ENCODE data around the gene ZNF428. TPM values are rescaled to one million over a fixed set of nuclear protein-coding genes. Genes with fewer than 3 reads are reported as not detected.
A peak's percentile ranks its signal among the peaks of the same experiment; 100 is the strongest.

ZNF428 gene, protein sequence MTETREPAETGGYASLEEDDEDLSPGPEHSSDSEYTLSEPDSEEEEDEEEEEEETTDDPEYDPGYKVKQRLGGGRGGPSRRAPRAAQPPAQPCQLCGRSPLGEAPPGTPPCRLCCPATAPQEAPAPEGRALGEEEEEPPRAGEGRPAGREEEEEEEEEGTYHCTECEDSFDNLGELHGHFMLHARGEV
- total RNA-seq: 10 to 100 TPM in 1 of 2 experiments, 1 to 10 TPM in 1; 9.0 to 10.1 TPM

DNA sequence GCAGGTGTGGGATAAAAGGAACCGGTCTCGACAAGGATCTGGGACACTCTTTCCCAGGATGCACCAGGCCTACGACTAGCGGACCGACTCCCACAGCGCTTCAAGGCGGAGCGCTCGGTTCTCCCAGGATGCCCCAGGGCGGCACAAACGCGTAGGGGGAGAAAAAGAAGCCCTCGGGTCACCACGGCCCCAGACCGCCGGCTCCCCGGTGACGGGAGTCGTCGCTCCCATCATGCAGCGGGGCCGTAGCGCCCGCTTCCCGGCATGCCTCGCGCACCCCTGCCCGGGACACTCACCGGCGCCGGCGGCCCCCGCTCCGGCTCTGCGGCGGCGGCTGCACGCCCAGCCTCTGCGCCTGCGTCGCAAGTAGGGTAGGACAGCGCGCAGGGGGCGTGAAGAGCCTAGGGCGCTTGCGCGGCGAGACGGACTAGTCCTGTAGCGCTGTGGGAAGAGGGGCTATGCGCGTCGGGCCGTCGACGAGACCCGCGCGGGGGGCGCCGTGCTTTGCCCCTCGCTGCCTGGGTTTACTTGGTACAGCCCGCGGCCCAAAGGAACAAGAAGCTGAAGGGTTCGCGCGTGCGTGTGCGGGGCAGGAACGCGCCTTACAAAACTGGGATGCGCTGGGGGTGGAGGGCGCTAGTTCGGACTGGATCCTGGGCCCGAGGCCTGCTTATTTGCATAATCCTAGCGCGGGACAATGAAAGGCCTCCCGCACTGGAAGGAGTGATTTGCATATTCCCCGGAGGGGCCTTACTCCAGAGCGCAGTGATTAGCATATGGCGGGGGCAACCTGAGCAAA, at the start of gene ZNF428:
ZNF428 (minus strand) TSS at position 368 of the 799 bp plus-strand sequence. CDS start 5,325 bp downstream, outside the sequence.
- POLR2A ChIA-PET: no interaction called here

GRCh38 chr19:43668406-43669109, 49.1 kb upstream of the ZNF428 start:
- Mint-ChIP-seq H3K36me3 (ENCODE audit: low read depth) (peaks cover 23% of the 10 kb centered on the region), H3K27me3 (no peaks in the 10 kb centered on the region), H3K4me1 (peaks cover 42% of the 10 kb centered on the region), H3K9me3 (ENCODE audit: low read depth) (no peaks in the 10 kb centered on the region), H3K27ac (peak overlapping the region; percentile 90), H3K4me3 (peak overlapping the region; percentile 85)
- ATAC-seq (peak; percentile 86), DNase-seq (peak; percentile 99)
- POLR2A ChIA-PET: interaction anchor here (0.6 to 1.7 kb wide), 6 partner anchors 33 to 205 kb away, joined by 3 to 14 read pairs (median 8); partner anchors contain the start of genes IRGQ, SMG9 and ZNF576
- intact Hi-C loops (cut with DNase I, micrococcal nuclease): loop anchor here (1.0 to 2.0 kb wide), 17 partner anchors 29 to 1078 kb away; partner anchors contain the start of genes PHLDB3 (in 2 of the 2), SMG9 (in 2 of the 2), ZNF575 (in 2 of the 2) and CADM4 (in 1 of the 2)
- CTCF ChIA-PET: interaction anchor here (0.5 to 1.4 kb wide), 31 partner anchors 15 to 222 kb away, joined by 3 to 20 read pairs (median 4); partner anchors contain the start of genes IRGC, IRGQ, LYPD3 and PHLDB3

More for the DNA sequence above, at the start of gene ZNF428:
- Mint-ChIP-seq H3K27ac (peak within 1 kb of the TSS; percentile 99), H3K4me3 (peak within 1 kb of the TSS; percentile 94), H3K9me3 (ENCODE audit: low read depth) (no peaks in the 10 kb centered on the region), H3K4me1 (peaks cover 17% of the 10 kb centered on the region), H3K36me3 (ENCODE audit: low read depth) (no peaks in the 10 kb centered on the region), H3K27me3 (no peaks in the 10 kb centered on the region)
- intact Hi-C loops (cut with DNase I, micrococcal nuclease): loop anchor here (1.0 to 2.0 kb wide), 9 partner anchors 20 to 156 kb away; partner anchors contain the start of genes IRGQ (in 2 of the 2), PINLYP (in 2 of the 2), XRCC1 (in 2 of the 2) and ZNF576 (in 2 of the 2)
- CTCF ChIA-PET: no interaction called here
- DNase-seq (peak; percentile 94), ATAC-seq (peak; percentile 92)

DNA sequence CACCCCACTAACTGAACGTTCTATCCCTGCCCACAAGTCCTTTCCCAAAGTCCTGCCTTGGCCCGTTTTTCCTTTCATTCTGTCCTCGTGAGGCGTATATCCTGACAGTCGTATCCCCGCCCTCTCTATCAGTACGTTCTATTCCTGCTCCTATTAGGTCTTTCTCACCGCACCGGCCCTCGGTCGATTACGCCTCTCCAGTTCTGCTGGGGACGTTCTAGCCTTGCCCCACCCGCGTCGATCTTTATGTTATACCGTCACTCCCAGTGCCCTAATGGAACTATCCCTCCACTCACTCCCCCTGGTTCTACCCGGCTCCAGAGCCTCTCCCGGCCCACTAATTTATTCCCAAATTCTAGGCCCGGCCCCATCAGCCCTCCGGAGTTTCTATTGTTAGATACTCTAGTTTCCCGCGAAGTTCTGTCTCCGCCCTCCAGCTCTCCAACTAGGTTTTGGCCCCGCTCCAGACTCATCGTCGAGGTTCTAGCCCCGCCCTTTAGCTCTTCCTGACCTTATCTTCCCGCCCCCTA, 48.5 kb upstream of the ZNF428 start:
- Mint-ChIP-seq H3K27me3 (no peaks in the 10 kb centered on the region), H3K4me3 (peak overlapping the region; percentile 85), H3K36me3 (ENCODE audit: low read depth) (peaks cover 23% of the 10 kb centered on the region), H3K9me3 (ENCODE audit: low read depth) (no peaks in the 10 kb centered on the region), H3K4me1 (peaks cover 42% of the 10 kb centered on the region), H3K27ac (peak overlapping the region; percentile 90)
- ChIA-PET CTCF (interaction anchor here (0.7 to 1.4 kb wide), 30 partner anchors 14 to 221 kb away, joined by 3 to 20 read pairs (median 4); partner anchors contain the start of genes IRGC, IRGQ, LYPD3 and PHLDB3), POLR2A (interaction anchor here (0.6 to 1.7 kb wide), 6 partner anchors 34 to 205 kb away, joined by 3 to 14 read pairs (median 8); partner anchors contain the start of genes IRGQ, SMG9 and ZNF576)
- no peak for DNase-seq
- intact Hi-C loops (cut with DNase I, micrococcal nuclease): loop anchor here (1.0 to 2.0 kb wide), 16 partner anchors 29 to 1079 kb away; partner anchors contain the start of genes PHLDB3 (in 2 of the 2), SMG9 (in 2 of the 2), ZNF575 (in 2 of the 2) and CADM4 (in 1 of the 2)
- no peak for ATAC-seq

DNA sequence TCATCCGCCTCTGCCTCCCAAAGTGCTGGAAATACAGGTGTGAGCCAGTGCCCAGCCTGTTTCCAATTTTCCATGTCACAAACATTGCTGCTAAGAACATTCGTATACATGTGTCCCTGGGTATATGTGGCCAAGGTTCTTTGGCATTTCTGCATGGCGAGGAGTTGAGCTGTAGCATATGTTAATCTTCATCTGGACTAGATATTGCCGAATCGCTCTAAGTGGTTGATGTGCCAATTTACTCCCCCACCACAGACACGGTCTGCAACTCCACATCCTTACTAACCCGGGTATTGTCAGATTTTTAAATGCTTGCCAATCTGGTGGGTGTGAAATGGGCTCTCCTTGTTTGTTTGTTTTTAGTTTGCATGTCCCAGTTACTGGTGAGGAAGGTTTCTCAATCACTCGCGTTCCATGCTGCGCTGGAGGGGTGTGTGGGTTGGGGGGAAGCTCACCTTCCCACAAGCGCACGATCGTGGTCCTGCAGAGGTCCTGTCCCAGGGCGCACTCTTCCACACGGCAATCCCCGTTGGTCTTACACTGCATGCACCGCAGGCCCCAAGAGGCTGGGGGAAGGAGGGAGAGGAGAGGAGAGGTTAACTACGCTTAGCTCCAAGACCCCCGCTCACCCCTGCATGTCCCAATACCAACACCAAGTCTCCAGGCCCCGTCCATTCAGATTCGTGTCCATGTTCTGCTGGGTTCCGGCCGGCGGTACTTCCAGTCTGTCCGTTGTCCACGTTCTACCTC, 47.9 kb upstream of the ZNF428 start:
- no peak for DNase-seq
- ChIA-PET CTCF (interaction anchor here (0.7 to 1.4 kb wide), 3 partner anchors 13 to 143 kb away, joined by 3 to 12 read pairs (median 4); no protein-coding TSS in a partner anchor), POLR2A (interaction anchor here (1.7 kb wide), 1 partner anchor 204 kb away, joined by 10 read pairs; no protein-coding TSS in a partner anchor)
- H3K9me3 Mint-ChIP-seq (ENCODE audit: low read depth): no peaks in the 10 kb centered on the region
- no peaks in the 10 kb centered on the region for H3K27me3 Mint-ChIP-seq
- H3K27ac Mint-ChIP-seq: peak overlapping the region; percentile 90
- H3K4me1 Mint-ChIP-seq: peaks cover 42% of the 10 kb centered on the region
- intact Hi-C loops (cut with DNase I, micrococcal nuclease): no loop called here
- H3K4me3 Mint-ChIP-seq: peak overlapping the region; percentile 85
- peaks cover 24% of the 10 kb centered on the region for H3K36me3 Mint-ChIP-seq (ENCODE audit: low read depth)
- no peak for ATAC-seq

DNA sequence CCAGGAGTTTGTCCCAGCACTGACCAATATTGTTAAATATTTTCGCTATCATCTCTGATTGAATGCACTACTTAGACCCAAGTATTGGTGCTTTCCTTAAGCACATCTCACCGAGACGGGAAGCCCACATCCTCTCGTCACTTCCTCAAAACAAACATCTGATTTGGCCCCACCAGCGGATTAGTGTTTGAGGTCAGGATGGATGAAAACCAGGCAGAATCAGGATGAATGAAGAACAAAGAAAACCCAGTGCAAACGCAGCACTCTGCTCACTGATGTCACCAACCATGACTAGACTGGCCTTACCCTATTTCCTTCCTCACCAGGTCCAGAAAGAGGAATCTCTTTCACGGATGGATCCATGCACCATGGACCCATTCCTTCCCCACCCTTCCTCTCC, 44.6 kb upstream of the ZNF428 start:
- Mint-ChIP-seq H3K27me3 (no peaks in the 10 kb centered on the region), H3K27ac (peak overlapping the region; percentile 45), H3K4me3 (no peak overlapping the region), H3K4me1 (peaks cover 33% of the 10 kb centered on the region), H3K9me3 (ENCODE audit: low read depth) (peaks cover 5% of the 10 kb centered on the region), H3K36me3 (ENCODE audit: low read depth) (peaks cover 33% of the 10 kb centered on the region)
- intact Hi-C loops (cut with DNase I, micrococcal nuclease): no loop called here
- ChIA-PET POLR2A (no interaction called here), CTCF (interaction anchor here (0.6 kb wide), 1 partner anchor 146 kb away, joined by 3 read pairs; no protein-coding TSS in a partner anchor)
- ATAC-seq (no peak), DNase-seq (peak; percentile 45)

DNA sequence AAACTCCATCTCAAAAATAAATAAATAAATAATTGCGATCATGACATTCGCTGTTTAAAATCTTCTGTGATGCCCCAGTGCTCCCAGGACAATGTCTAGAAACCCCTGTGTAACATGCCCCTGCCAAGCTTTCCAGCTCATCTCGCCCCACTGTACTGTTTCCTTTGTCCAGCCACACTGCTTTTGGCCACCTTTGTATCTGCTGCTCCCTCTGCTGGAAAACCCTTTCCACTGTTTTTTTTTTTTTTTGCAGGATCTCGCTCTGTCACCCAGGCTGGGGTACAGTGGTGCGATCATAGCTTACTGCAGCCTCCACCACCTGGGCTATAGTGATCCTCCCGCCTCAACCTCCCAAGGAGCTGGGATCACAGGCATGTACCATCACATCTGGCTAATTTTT, 43.1 kb upstream of the ZNF428 start:
- Mint-ChIP-seq H3K36me3 (ENCODE audit: low read depth) (peaks cover 33% of the 10 kb centered on the region), H3K27me3 (no peaks in the 10 kb centered on the region), H3K9me3 (ENCODE audit: low read depth) (peaks cover 11% of the 10 kb centered on the region), H3K4me1 (peaks cover 19% of the 10 kb centered on the region), H3K4me3 (no peak overlapping the region), H3K27ac (no peak overlapping the region)
- no peak for ATAC-seq
- intact Hi-C loops (cut with DNase I, micrococcal nuclease): no loop called here
- ChIA-PET CTCF (interaction anchor here (0.5 to 1.0 kb wide), 3 partner anchors 47 to 142 kb away, joined by 3 to 5 read pairs (median 3); no protein-coding TSS in a partner anchor), POLR2A (interaction anchor here (0.6 kb wide), 1 partner anchor 47 kb away, joined by 4 read pairs; no protein-coding TSS in a partner anchor)
- DNase-seq: no peak

DNA sequence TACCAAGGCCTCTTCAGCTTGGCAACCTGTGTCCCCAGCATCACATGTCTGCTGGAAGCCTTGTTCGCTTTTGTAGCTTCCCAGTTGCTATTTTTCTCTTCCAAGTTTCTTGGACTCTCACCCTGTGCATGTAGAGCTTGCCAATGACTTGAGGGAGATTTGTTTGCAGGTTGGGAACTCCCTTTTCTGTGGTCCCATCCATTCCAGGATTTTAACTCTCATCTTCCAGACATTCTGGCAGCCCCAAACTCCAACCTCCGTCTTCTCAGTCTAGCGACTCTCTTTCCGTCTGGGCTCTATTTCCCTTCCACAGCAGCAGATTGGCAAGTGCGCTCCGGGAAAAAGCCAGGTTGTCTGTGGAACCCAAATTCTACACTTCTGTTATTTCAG, 41.5 kb upstream of the ZNF428 start:
- Mint-ChIP-seq H3K4me1 (peaks cover 15% of the 10 kb centered on the region), H3K36me3 (ENCODE audit: low read depth) (peaks cover 34% of the 10 kb centered on the region)
- POLR2A ChIA-PET: no interaction called here

DNA sequence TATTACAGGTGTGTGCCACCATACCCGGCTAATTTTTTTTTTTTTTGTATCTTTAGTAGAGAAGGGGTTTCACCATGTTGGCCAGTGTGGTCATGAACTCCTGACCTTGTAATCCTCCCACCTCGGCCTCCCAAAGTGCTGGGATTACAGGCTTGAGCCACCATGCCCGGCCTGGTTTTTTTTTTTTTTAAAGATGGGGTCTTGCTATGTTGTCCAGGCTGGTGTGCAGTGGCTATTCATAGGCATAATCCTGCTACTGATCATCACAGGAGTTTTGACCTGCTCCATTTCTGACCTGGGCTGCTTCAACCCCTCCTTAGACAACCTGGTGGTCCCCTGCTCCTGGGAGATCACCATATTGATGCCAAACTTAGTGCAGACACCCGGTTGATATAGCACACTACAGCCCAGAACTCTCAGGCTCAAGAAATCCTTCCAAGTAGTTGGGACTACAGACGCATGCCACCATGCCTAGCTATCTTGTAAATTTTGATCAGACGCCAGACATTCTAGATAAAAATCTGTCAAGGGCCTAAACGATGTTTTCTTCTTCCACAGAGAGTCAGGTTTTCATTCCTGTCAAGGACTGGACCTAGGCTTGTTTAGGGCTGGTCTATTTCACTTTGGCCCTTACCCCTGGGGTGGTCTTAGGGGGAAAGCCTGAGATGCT, 41.0 kb upstream of the ZNF428 start:
- POLR2A ChIA-PET: no interaction called here
- intact Hi-C loops (cut with DNase I, micrococcal nuclease): no loop called here
- DNase-seq (no peak), ATAC-seq (no peak)
- peaks cover 15% of the 10 kb centered on the region for H3K4me1 Mint-ChIP-seq
- CTCF ChIA-PET: interaction anchor here (0.9 kb wide), 1 partner anchor 141 kb away, joined by 4 read pairs; no protein-coding TSS in a partner anchor
- H3K9me3 Mint-ChIP-seq (ENCODE audit: low read depth): peaks cover 11% of the 10 kb centered on the region
- no peak overlapping the region for H3K27ac Mint-ChIP-seq
- H3K36me3 Mint-ChIP-seq (ENCODE audit: low read depth): peaks cover 39% of the 10 kb centered on the region
- H3K27me3 Mint-ChIP-seq: no peaks in the 10 kb centered on the region
- no peak overlapping the region for H3K4me3 Mint-ChIP-seq

More for the DNA sequence above, 41.5 kb upstream of the ZNF428 start:
- ATAC-seq (no peak), DNase-seq (no peak)
- H3K4me3 Mint-ChIP-seq: no peak overlapping the region
- H3K27ac Mint-ChIP-seq: no peak overlapping the region
- CTCF ChIA-PET: interaction anchor here (0.9 kb wide), 1 partner anchor 142 kb away, joined by 4 read pairs; no protein-coding TSS in a partner anchor
- H3K9me3 Mint-ChIP-seq (ENCODE audit: low read depth): peaks cover 11% of the 10 kb centered on the region
- intact Hi-C loops (cut with DNase I, micrococcal nuclease): no loop called here
- no peaks in the 10 kb centered on the region for H3K27me3 Mint-ChIP-seq

DNA sequence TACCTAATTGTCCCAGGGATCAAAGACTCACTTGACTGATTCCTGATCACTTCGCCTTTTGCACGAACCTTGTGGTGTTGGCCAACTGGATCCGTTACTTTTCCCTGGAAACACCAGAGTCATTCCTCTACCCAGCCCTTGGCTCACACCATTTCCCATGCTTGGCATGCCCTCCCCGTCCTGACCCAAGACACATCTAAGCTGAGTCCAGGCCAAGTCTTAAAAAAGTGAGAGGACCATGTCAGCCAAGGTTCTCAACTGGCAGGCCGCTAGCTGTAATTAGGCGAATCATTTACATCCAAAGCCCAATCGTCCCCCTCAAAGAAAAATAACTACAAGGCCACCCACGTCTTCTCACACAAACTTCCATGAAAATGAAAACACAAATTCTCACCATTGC, 39.1 kb upstream of the ZNF428 start:
- H3K36me3 Mint-ChIP-seq (ENCODE audit: low read depth): peaks cover 35% of the 10 kb centered on the region
- H3K27me3 Mint-ChIP-seq: no peaks in the 10 kb centered on the region
- intact Hi-C loops (cut with DNase I, micrococcal nuclease): no loop called here
- H3K9me3 Mint-ChIP-seq (ENCODE audit: low read depth): peaks cover 11% of the 10 kb centered on the region
- no peaks in the 10 kb centered on the region for H3K4me1 Mint-ChIP-seq
- no peak for ATAC-seq
- H3K27ac Mint-ChIP-seq: no peak overlapping the region
- CTCF ChIA-PET: no interaction called here
- POLR2A ChIA-PET: no interaction called here
- H3K4me3 Mint-ChIP-seq: no peak overlapping the region
- no peak for DNase-seq
